Common myeloid progenitor, CD34-positive (primary cell): ENCODE measurements around the gene GFAP.

ENCODE experiments used
- CTCF ChIA-PET: fragments of 350-600 bp; sonication (Branson Sonifier 250); formaldehyde crosslinking; loops from one replicate; lab custom pipeline; 2021; ENCODE audit warnings: antibody characterized with exemption; lab: Charles Lee
- POLR2A ChIA-PET: fragments of 350-600 bp; sonication (Branson Sonifier 250); formaldehyde crosslinking; loops from one replicate; lab custom pipeline; 2021; ENCODE audit warnings: antibody characterized with exemption; lab: Charles Lee
- DNase-seq, 3 donors: peaks; one replicate each; pipeline versions ENCODE4 v3.0.0 to v3.0.0-alpha.2; 2013
- H3K27ac ChIP-seq, 2 experiments: 1 replicate in 1 of 2; 2 replicates in 1 of 2; pipeline ENCODE4 v1.7.0; 2013; ENCODE audit warnings: inconsistent platforms in 2 of 2, low read length in 2 of 2, mild to moderate bottlenecking in 2 of 2, low read depth in 1 of 2, moderate library complexity in 1 of 2; ENCODE audit not compliant: severe bottlenecking in 2 of 2, insufficient read depth in 1 of 2, poor library complexity in 1 of 2
- H3K27me3 ChIP-seq, 5 experiments: replicated peaks in 2 of 5; 1 replicate in 3 of 5; 2 replicates in 2 of 5; pipeline versions ENCODE4 v1.6.1 to v1.7.0; 2013; ENCODE audit warnings: low read length in 4 of 5, mild to moderate bottlenecking in 2 of 5, moderate library complexity in 2 of 5, inconsistent platforms in 1 of 5; ENCODE audit not compliant: insufficient read depth in 5 of 5, control insufficient read depth in 4 of 5
- H3K36me3 ChIP-seq, 4 experiments: 1 replicate in 2 of 4; 2 replicates in 2 of 4; pipeline versions ENCODE4 v1.6.1 to v1.7.0; 2013; ENCODE audit warnings: low read length in 3 of 4, control low read depth in 1 of 4, mild to moderate bottlenecking in 1 of 4; ENCODE audit not compliant: control insufficient read depth in 4 of 4, insufficient read depth in 4 of 4
- H3K4me1 ChIP-seq, 4 experiments: 1 replicate in 3 of 4; 2 replicates in 1 of 4; pipeline versions ENCODE4 v1.6.1 to v1.7.1; 2013; ENCODE audit warnings: low read length in 3 of 4, mild to moderate bottlenecking in 3 of 4, control low read depth in 1 of 4, inconsistent platforms in 1 of 4, moderate library complexity in 1 of 4; ENCODE audit not compliant: control insufficient read depth in 4 of 4, insufficient read depth in 4 of 4; ENCODE audit errors: control extremely low read depth in 1 of 4
- H3K4me3 ChIP-seq, 7 experiments: 1 replicate in 4 of 7; 2 replicates in 3 of 7; pipeline versions ENCODE4 v1.5.1 to v1.7.0; 2013; ENCODE audit warnings: mild to moderate bottlenecking in 7 of 7, low read length in 6 of 7, moderate library complexity in 6 of 7, inconsistent platforms in 2 of 7, low read depth in 2 of 7, control low read depth in 1 of 7; ENCODE audit not compliant: insufficient read depth in 4 of 7, control insufficient read depth in 1 of 7; ENCODE audit errors: extremely low read depth in 1 of 7
- H3K9me3 ChIP-seq, 5 experiments: 1 replicate in 4 of 5; 2 replicates in 1 of 5; pipeline versions ENCODE4 v1.6.1 to v1.7.1; 2013; ENCODE audit warnings: low read length in 4 of 5, mild to moderate bottlenecking in 2 of 5, inconsistent platforms in 1 of 5, low read depth in 1 of 5, moderate library complexity in 1 of 5; ENCODE audit not compliant: control insufficient read depth in 4 of 5, insufficient read depth in 2 of 5; ENCODE audit errors: control extremely low read depth in 1 of 5
- WGBS: methylation state at CpG from one replicate; pipeline ENCODE4 v1.1.5; 2013; ENCODE audit not compliant: insufficient coverage; 5-methylcytosine and 5-hydroxymethylcytosine counted together

The GFAP gene

DNA sequence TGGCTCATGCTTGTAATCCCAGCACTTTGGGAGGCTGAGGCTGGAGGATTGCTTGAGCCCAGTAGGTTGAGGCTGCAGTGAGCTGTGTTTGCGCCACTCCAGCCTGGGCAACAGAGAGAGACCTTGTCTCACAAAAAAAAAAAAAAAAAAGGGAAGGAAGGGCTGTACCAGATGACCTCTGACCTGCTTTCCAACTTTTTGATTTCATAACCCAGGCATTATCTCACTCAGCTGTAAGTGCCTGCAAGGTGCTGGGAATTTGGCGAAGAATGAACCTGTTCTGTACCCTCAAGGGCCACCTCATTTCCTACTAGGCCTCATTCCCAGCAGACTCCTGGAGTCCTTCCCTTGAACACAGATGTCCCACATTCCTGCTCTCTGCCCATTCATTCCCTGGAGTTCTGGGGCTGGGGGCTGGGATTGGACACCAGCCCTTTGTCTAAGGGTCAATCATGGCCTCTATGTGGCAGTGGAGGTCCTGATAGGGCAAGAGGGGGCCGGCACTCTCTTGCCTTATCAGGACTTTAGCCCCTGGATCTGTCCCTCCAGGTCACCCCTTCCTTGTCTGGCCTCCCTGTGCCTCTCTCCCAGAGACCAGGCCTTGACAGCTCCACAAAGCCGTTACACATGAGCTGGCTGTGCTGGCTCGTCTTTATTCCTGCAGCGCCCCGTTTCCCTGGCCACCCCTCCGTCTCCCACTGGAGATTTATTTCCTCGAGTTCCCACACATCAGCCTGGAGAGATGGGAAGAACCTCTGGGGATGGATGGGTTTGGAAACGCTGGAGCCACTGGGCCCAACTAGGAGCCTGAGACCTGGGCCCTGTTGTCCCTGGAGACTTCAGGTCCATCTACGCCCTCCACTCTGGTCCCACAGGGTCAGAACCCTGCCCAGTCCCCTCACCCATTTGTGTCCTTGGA lies 821 bp upstream of the GFAP start:
- Histone ChIP-seq H3K9me3 (no peaks in the 10 kb centered on the region), H3K27me3 (peaks cover 0 to 44% (median 28%) of the 10 kb centered on the region in 5 experiments), H3K36me3 (no peaks in the 10 kb centered on the region), H3K4me3 (no peak overlapping the region), H3K4me1 (peaks cover 0 to 7% (median 6%) of the 10 kb centered on the region in 4 experiments), H3K27ac (no peak overlapping the region)
- ChIA-PET CTCF (interaction anchor here (1.2 to 13.3 kb wide), 3 partner anchors 11 to 105 kb away, joined by 3 to 162 read pairs (median 4); no protein-coding TSS in a partner anchor), POLR2A (no interaction called here)
- WGBS: 100% methylated on average over 7 of the region's 11 CpGs
- no peak for DNase-seq

GRCh38 chr17:44914698-44915271 lies 515 bp downstream of the GFAP start:
- peaks cover 0 to 10% (median 7%) of the 10 kb centered on the region in 4 experiments for H3K4me1 ChIP-seq
- CTCF ChIA-PET: interaction anchor here (0.7 to 13.3 kb wide), 5 partner anchors 9 to 147 kb away, joined by 3 to 162 read pairs (median 3); no protein-coding TSS in a partner anchor
- H3K4me3 ChIP-seq: no peak overlapping the region
- H3K9me3 ChIP-seq: no peaks in the 10 kb centered on the region
- no peak for DNase-seq
- POLR2A ChIA-PET: no interaction called here
- H3K36me3 ChIP-seq: no peaks in the 10 kb centered on the region
- no peak overlapping the region for H3K27ac ChIP-seq
- H3K27me3 ChIP-seq: peaks cover 0 to 48% (median 21%) of the 10 kb centered on the region in 5 experiments
- WGBS: 85% methylated on average over 18 of the region's 19 CpGs

DNA sequence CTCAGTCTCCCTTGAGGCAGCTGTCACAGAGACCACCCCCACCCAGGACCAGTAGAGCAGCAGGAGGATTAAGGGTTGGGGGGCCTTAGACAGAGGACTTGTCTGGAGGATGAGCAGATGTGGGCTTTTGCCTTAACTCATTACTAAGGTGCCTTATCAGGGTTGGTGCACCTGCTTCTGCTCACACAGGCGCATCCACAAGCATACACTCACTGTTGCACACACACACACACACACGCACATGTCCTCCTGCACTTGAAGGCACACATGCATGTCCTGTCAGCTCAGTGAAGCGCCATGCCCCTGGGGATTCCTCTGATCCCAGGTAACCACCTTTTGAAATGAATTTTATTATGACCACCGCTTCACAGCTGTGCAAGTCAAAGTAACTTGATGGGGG lies 1.2 kb downstream of the GFAP start:
- H3K27ac ChIP-seq: no peak overlapping the region
- no peaks in the 10 kb centered on the region for H3K9me3 ChIP-seq
- 100% methylated on average over 4 of the region's 4 CpGs for WGBS
- CTCF ChIA-PET: interaction anchor here (0.7 to 1.4 kb wide), 3 partner anchors 10 to 146 kb away, joined by 3 read pairs; no protein-coding TSS in a partner anchor
- POLR2A ChIA-PET: no interaction called here
- no peaks in the 10 kb centered on the region for H3K36me3 ChIP-seq
- peaks cover 0 to 48% (median 21%) of the 10 kb centered on the region in 5 experiments for H3K27me3 ChIP-seq
- H3K4me3 ChIP-seq: no peak overlapping the region
- peaks cover 0 to 10% (median 7%) of the 10 kb centered on the region in 4 experiments for H3K4me1 ChIP-seq
- peak in 2 of 3 donors; percentile 32 to 58 for DNase-seq

DNA sequence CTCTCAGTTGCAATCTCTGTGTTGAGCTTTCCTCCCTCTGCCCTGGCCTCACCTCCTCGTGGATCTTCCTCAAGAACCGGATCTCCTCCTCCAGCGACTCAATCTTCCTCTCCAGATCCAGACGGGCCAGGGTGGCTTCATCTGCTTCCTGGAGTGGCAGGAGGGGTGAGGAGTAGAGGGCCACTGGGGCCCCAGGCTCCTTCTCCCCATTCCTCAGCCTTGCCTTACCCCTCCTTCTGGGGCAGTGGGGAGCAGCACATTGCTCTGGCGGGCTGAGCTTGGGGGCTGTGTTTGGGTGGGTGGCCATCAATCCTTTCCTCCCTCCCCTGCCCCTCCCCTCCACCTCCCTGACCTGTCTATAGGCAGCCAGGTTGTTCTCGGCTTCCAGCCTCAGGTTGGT lies 1.6 kb downstream of the GFAP start:
- ChIA-PET POLR2A (no interaction called here), CTCF (interaction anchor here (1.0 to 1.4 kb wide), 3 partner anchors 10 to 61 kb away, joined by 3 read pairs; no protein-coding TSS in a partner anchor)
- no peak overlapping the region for H3K4me3 ChIP-seq

DNA sequence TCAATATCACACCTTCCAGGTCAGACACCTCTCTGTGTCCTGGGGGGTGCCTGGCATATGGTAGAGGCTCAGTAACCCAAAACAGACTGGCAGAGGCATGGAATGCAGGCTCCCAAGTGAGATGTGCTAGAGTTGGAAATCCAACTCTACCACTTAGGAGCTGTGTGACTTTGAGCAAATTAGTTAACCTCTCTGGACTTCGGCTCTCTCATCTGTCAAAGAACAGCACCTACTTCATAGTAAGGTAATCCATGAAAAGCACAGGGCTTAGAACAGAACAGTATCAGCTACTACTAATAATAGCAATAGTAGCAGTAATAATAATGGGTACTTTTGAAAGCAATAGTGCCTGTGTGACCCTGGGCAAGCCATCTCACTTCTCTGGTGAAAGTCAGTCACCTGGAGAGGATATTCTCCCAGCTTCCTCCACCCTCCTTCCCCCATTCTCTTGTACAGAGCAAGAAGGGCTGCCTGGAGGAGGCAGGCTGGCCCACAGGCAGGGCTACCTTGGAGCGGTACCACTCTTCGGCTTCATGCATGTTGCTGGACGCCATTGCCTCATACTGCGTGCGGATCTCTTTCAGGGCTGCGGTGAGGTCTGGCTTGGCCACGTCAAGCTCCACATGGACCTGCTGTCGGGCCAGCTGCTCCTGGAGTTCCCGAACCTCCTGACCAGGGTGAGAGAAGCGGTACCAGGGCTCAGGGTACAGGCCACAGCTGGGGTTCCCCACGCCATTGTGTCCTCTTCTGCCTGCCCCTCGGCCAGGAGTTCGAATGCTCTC lies 2.3 kb downstream of the GFAP start:
- peaks cover 0 to 10% (median 7%) of the 10 kb centered on the region in 4 experiments for H3K4me1 ChIP-seq
- 88% methylated on average over 13 of the region's 14 CpGs for WGBS

More for the DNA sequence above, 1.6 kb downstream of the GFAP start:
- Histone ChIP-seq H3K27ac (no peak overlapping the region), H3K9me3 (no peaks in the 10 kb centered on the region), H3K4me1 (peaks cover 0 to 10% (median 7%) of the 10 kb centered on the region in 4 experiments), H3K27me3 (peaks cover 0 to 48% (median 21%) of the 10 kb centered on the region in 5 experiments), H3K36me3 (no peaks in the 10 kb centered on the region)
- DNase-seq: no peak
- 60% methylated on average over 2 of the region's 6 CpGs for WGBS

DNA sequence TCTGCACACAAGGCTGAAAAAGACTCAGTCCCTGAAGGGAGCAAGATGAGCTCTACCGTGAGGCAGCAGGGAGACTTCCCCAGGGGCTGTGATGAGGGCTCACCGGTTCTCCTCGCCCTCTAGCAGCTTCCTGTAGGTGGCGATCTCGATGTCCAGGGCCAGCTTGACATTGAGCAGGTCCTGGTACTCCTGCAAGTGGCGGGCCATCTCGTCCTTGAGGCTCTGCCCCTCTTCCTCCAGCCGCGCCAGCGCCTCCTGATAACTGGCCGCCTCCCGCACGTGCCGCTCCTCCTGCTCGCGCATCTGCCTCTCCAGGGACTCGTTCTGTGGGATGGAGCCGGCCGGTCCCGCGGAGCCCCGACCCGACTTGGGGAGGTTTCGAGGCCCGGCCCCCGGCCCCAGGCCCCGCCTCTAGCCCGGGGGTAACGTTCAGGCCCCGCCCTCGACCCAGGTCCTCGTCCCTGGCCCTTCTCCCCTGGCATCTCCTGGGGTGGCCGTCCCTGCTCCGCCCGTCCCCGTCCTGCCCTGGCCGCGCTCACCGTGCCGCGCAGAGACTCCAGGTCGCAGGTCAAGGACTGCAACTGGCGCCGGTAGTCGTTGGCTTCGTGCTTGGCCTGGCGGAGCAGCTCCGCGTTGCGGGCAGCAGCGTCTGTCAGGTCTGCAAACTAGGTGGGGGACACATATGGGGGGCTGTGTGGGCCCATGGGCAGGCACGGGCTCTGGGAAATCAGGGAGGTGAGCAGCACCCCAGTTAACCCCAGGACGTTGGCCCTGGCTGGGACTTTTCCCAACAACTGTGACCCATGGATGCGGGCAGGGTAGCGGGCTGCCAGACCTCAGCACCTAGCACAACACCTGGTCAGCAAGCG lies 3.9 kb downstream of the GFAP start:
- WGBS: 15% methylated on average over 40 of the region's 56 CpGs
- H3K27ac ChIP-seq: no peak overlapping the region
- H3K4me3 ChIP-seq: peak overlapping the region in 4 of 7 experiments; percentile 12 to 51 (median 44)
- no peaks in the 10 kb centered on the region for H3K36me3 ChIP-seq
- ChIA-PET POLR2A (no interaction called here), CTCF (interaction anchor here (0.6 to 3.9 kb wide), 6 partner anchors 10 to 188 kb away, joined by 3 to 23 read pairs (median 5); partner anchors contain the start of gene EFTUD2)
- H3K4me1 ChIP-seq: peaks cover 0 to 10% (median 7%) of the 10 kb centered on the region in 4 experiments
- DNase-seq: peak; percentile 43 to 66 (median 64)
- no peaks in the 10 kb centered on the region for H3K9me3 ChIP-seq
- peaks cover 0 to 48% (median 21%) of the 10 kb centered on the region in 5 experiments for H3K27me3 ChIP-seq

More for the DNA sequence above, 2.3 kb downstream of the GFAP start:
- ChIA-PET CTCF (interaction anchor here (1.3 to 1.4 kb wide), 3 partner anchors 10 to 107 kb away, joined by 3 to 4 read pairs (median 4); a partner anchor contains a TSS), POLR2A (no interaction called here)
- peaks cover 0 to 48% (median 21%) of the 10 kb centered on the region in 5 experiments for H3K27me3 ChIP-seq
- no peak overlapping the region for H3K27ac ChIP-seq
- DNase-seq: no peak
- no peaks in the 10 kb centered on the region for H3K9me3 ChIP-seq
- H3K4me3 ChIP-seq: no peak overlapping the region
- H3K36me3 ChIP-seq: no peaks in the 10 kb centered on the region
